Measurements from ENCODE around the gene ZNF845.
"Not testable (repeated sequence)": the region's sequence is repeated elsewhere in the genome, so short reads cannot be mapped to it uniquely, and the experiment has no call there.

The ZNF845 gene

GRCh38 chr19:53333463-53334449 is at the start of gene ZNF845:
ZNF845 (plus strand) TSS chr19:53333749; CDS start chr19:53341308, 7,559 bp downstream.
- peak; percentile 80 to 85 for DNase-seq

DNA sequence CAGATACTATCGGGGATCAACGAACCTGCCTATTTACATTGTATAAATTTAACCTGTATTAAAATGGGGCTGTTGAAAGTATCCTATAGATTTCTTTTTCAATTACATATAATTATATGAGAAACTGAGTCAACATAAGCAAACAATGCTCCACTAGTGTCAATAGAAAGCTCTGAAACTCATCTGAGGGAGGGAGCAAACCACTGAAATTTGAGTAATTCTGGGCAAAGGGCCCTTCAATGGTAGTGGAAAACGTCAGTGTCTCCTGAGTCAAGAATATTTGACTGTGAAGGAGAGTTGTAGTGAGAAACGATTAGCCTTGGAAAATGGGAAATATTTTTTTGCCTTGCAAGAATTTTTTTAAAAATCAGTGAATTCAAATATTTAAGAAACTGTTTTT is 48.5 kb upstream of the ZNF845 start:
- no peak for DNase-seq

- no peak for DNase-seq
Measured at GRCh38 chr19:53290758-53291549, 42.6 kb upstream of the ZNF845 start.

GRCh38 chr19:53294786-53295441 is 38.6 kb upstream of the ZNF845 start:
- DNase-seq, result no peak

DNA sequence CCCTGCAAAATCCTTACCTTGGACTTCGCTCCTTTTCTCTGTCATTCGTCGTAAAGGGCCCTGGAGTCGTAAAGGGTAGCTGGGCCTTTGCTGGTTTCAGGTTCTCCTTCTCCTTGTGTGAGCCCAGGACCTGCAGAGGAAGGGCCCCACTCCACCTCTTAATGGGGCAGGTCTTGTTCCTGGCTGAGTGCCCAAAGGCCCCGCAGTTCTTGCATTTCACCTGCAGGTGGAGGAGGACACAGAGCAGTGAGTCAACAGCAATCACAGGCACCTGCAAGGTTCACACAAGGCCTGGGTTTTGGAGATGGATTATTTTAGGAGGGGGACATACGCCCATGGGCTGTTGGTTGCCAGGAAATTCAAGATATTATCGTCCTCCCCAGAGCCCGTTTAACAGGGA is 32.2 kb upstream of the ZNF845 start:
- not testable (repeated sequence) for DNase-seq

DNA sequence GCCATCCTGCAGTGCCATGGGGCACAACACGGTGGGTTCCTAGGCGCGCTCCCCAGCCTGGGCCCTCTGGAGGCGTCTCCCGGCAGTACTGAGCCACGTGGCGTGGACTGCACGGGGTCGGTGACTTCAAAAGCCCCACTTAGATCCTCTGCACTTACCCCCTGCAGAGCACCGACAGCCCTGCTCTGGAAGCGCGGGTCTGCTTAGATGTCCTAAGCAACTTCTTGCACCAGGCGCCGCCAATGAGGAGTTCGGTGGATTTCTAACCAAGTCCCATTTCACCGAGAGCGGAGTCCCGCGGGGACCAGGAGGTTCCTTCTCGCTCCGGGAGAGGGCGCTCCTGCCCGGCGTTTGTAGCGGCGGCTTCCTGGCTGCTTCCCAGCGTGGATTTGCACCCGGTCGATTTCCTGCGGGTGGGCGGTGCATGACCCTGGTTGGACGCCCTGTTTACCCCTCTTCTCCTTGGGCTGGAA is 25.2 kb upstream of the ZNF845 start:
- DNase-seq, result no peak

GRCh38 chr19:53311044-53311443 is 22.5 kb upstream of the ZNF845 start:
- no peak for DNase-seq

DNA sequence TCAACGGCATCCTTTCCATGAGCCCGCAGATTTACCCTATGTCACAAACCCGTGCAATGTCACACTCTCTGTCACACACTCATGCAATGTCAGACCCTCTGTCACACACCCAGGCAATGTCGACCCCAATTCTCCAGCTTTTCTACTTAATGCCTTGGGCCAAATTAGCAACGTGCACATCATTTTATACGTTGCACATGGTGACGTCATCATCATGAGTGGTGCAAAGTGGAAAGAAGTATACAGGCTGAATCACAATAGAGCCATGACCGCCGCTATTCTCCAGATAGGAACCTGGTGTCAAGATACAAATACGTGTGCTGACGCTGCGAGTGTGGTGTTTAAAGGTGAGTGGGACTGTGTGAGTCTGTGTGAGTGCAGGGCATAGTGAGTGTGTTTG is 21.7 kb upstream of the ZNF845 start:
- no peak for DNase-seq

DNA sequence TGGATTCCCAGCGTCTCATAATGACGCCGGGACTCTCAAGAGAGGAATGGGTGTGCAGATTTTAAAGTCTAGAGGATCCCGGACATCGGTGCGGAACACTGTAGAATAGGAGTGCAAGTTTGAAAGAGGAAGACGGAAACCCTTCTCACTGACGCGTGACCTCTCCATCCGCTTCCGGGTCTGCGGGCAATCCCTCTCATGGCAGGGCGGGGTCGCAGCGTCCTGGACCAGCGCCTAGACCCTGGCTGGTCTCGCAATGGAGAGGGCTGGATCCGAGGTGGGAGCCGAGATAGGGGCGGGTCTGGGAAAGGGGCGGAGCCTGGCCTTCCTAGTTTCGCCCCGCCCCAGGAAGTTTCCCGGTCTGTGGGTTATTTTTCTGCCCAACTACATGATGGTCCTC is 4.6 kb upstream of the ZNF845 start:
- no peak for DNase-seq

DNA sequence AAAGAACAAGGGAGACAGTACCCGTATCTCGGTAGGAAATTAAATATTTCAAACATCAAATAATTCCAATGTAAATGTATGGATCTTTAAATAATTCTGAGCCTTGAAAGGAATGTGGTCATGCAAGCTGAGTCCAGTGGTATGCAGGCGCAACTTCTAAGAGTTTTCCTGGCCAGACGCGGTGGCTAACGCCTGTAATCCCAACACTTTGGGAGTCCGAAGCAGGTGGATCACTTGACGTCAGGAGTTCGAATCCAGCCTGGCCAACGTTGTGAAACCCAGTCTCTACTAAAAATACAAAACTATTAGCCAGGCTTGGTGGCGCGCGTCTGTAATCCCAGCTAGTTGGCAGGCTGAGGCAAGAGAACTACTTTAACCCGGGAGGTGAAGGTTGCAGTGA is 1.1 kb upstream of the ZNF845 start:
- no peak for DNase-seq

GRCh38 chr19:53333066-53333462 is 485 bp upstream of the ZNF845 start:
- DNase-seq, result peak; percentile 25 to 33

DNA sequence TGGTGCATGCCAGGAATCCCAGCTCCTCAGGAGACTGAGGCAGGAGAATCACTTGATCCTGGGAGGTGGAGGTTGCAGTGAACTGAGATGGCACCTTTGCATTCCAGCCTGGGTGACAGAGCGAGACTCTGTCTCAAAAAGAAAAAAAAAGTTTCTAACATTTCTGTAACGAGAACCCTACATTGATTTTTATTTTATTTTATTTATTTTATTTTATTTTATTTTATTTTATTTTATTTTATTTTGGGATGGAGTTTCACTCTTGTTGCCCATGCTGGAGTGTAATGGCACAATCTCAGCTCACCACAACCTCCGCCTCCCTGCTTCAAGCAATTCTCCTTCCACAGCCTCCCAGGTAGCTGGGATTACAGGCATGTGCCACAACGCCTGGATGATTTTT is 10.9 kb downstream of the ZNF845 start:
- not testable (repeated sequence) for DNase-seq

DNA sequence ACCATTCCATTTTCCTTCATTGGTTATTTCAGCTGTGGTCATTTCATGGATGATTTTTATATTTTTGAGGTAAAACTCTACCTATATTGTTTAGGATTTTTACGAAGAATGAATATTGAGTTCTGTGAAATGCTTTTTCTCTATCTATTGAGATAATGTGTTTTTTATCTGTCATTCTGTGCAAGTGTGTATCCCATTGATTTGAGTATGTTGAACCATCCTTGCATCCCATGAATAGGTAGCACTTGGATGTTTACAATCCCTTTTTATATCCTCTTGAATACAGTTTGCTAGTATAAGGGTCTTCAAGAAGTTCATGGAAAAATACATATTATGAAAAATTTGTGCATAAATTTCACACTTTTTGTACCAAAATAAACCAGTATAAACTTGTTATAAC is 22.2 kb downstream of the ZNF845 start:
- no peak for DNase-seq

DNA sequence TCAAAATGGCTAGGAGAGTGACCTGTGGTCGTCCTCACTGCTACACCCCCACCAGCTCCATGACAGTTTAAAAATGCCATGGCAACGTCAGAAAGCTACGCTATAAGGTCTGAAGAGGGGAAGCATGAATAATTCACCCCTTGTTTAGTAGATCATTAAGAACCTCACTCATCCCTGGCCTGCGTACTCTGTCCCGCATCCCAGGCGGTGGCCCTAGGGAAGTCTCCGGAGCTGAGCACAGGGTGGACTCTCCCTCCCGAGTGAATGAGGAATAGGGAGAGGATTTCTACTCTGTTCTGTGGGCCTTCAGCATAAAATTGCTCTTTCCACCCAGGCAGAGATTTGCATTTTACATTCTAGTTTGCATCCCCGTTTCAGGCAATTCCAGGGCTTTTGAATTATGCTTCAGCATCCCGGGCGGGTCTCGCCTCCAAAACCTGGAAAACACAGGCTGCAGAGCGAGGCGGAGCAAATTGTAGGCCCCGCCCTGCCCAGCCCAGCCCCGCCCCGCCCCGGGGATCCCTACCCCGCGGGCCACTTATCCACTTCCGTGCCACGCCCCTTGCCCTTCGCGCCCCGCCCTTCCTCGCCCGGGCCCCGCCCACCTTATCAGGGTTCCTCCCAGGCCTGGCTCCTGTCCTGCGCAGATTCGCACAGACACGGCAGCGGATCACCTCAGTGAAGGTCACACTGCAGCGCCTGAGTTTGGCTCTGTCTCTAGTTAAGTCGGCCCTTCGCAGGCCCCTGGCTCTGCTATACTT is 24.5 kb downstream of the ZNF845 start:
- no peak for DNase-seq

DNA sequence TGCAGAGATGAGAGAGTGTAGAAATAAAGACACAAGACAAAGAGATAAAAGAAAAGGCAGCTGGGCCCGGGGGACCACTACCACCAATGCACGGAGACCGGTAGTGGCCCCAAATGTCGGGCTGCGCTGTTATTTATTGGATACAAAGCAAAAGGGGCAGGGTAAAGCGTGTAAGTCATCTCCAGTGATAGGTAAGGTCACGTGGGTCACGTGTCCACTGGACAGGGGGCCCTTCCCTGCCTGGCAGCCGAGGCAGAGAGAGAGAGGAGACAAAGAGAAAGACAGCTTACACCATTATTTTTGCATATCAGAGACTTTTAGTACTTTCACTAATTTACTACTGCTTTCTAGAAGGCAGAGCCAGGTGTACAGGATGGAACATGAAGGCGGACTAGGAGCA is 26.5 kb downstream of the ZNF845 start:
- DNase-seq, result not testable (repeated sequence)

- DNase-seq, result peak; percentile 74 to 86
Measured at GRCh38 chr19:53365134-53365898, 31.8 kb downstream of the ZNF845 start, which contains the start of gene ZNF525. ZNF525 (plus strand) TSS chr19:53365705; CDS start chr19:53372282, 6,577 bp downstream.

DNA sequence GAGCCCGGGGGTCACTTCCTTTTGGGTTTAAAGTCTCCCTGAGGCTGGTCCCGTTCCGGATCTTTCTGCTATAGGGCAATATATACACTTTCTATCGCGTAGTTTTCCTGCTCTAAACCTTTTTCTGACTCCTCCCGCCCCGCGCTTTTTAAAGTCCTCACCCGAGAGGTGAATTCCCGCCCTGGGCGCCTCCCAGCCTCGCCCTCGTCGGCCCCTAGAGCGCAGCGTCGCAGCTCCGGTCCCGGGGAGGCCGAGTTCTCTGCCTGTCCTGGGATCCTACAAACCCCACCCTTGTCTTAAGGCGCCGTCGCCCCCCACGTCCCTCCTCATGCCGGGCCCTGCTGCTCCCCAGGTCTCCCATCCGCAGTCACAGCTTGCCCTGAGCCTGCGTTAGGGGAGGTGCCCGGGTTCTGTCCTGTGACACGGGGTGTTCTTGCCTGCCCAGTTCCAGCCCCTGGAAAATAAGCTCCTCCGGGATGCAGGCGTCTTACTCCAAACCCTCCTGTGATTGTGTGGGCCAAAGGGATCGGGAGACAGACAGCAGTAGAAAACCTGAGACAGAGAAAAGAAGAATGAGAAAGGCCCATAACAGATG is 32.4 kb downstream of the ZNF845 start:
- DNase-seq, result peak in 1 of 2 experiments; percentile 33

DNA sequence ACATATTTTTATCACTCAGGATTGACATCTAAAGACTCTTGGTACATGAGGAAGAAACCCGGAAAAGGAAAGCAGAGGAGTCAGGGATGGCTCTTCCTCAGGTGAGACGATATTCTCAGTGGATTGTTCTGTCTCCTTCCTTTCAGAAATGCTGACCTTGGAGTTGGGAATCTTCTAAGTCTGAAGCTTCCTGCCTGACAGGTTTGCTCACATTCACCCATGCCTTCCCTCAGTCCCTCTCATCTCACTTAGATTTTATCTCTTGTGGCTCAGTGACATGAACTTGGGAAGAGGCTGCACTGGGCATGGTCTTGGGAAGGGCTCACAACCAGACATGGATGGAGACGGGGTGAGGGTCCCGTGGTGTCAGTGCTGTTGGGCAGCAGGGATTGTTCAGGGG is 38.6 kb downstream of the ZNF845 start:
- no peak for DNase-seq

GRCh38 chr19:53374288-53374687 is 40.7 kb downstream of the ZNF845 start:
- no peak for DNase-seq

DNA sequence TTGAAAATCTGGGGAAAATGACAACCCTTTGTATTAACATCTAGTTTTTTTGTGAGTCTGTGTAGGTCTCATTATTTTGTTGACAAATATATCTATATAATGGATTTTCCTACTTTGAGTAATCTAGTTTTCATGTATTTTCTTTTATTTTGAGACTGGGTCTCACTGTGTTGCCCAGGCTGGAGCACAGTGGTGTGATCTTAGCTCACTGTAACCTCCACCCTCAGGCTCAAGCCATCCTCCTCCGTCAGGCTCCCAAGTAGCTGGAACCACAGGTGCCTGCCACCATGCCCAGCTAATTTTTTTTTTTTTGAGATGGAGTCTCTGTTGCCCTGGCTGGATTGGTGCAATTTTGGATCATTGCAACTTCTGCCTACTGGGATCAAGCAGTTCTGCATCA is 41.2 kb downstream of the ZNF845 start:
- DNase-seq, result no peak

- DNase-seq, result no peak
Measured at GRCh38 chr19:53381376-53381775, 47.8 kb downstream of the ZNF845 start.
